Inflammatory macrophage (primary cell): ENCODE data around the gene MAS1L.
A peak's percentile ranks its signal among the peaks of the same experiment; 100 is the strongest.

Source experiments
- DNase-seq, 2 donors: peaks; one replicate each; pipeline ENCODE4 v3.0.0-alpha.2; 2020 to 2022

The MAS1L gene

DNA sequence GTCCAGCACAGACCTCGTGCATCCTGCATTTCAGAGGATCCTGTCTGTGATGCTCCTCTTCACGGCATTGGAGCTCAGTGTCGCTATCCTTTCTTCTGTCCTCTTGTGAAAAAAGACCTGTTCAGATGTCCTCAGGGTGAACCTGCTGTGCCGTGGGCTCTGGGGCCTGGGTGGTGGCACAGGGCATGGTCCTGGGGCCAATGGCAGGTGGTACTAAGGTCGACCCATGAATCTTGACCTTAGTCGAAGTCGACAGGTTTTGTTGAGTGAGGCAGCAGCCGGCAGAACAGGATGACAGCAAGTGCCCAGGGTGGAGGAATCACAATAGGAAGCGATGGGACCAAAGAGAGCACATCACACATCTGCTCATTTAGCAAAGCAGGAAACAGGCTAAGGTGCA lies 22.0 kb upstream of the MAS1L start:
- no peak for DNase-seq

- DNase-seq, result no peak
Measured at GRCh38 chr6:29509239-29509638, 21.5 kb upstream of the MAS1L start.

DNA sequence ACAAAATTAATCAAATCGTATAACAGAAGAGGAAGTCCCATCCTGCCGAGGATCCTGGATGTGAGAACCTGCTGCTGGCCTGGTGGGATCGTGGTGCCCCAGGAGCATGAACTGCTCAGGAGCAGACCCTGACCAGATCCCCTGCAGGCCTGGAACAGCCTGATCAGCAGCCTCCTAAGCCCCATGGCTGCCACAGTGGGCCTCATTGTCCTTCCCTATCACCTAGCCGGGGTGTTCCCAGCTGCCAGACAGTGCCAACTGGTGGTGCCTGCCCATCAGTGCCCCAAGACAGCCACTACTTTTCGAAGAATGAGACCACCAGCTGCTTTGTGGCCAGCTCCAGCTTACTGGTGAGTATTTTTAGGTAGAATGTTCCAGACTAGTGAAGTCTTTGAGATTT lies 19.6 kb upstream of the MAS1L start:
- DNase-seq, result no peak

- no peak for DNase-seq
Measured at GRCh38 chr6:29506446-29507067, 18.8 kb upstream of the MAS1L start.

- DNase-seq, result no peak
Measured at GRCh38 chr6:29505808-29506207, 18.1 kb upstream of the MAS1L start.

DNA sequence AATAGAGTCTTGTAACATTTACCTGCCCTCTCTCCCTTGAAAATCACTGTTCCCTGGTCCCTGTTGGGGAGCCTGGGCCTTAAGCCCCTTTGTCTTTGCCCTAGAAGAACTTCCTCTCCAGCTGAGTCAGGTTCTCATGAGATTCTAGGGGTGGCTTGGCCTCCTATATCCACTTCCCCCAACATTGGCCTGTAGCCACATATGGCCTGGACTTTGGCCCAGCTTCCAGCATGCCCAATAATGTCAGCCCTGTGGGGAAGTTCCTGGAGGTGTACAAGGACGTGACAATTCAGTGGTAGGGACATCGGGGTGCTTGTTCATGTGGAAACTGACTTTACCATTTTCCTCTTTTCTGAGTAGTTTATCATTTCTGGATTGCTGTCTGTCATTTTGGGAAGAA lies 17.2 kb upstream of the MAS1L start:
- peak in 1 of 2 donors; percentile 26 for DNase-seq

DNA sequence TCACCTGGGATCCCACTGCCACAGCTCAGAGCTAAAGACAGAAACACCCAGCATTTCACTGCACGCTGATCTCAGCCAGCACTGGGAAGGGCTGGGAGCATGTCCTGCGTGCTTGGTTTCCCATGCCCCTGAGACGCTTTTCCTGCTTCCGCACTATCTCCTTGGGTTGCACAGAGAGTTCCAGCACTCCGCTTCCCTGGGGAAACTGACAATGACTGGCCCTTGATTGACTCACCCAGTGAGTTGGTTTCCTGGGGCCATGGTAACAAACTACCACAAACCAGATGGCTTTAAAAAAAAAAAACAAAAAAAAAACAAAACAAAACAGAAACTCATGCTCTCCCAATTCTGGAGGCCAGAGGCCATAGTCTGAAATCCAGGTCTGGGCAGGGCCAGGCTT lies 14.8 kb upstream of the MAS1L start:
- DNase-seq, result no peak

- no peak for DNase-seq
Measured at GRCh38 chr6:29502181-29502580, 14.4 kb upstream of the MAS1L start.

GRCh38 chr6:29501106-29501505 lies 13.3 kb upstream of the MAS1L start:
- no peak for DNase-seq

- no peak for DNase-seq
Measured at GRCh38 chr6:29500594-29500993, 12.8 kb upstream of the MAS1L start.

GRCh38 chr6:29499704-29500103 lies 11.9 kb upstream of the MAS1L start:
- no peak for DNase-seq

- DNase-seq, result no peak
Measured at GRCh38 chr6:29496961-29497360, 9.2 kb upstream of the MAS1L start.

DNA sequence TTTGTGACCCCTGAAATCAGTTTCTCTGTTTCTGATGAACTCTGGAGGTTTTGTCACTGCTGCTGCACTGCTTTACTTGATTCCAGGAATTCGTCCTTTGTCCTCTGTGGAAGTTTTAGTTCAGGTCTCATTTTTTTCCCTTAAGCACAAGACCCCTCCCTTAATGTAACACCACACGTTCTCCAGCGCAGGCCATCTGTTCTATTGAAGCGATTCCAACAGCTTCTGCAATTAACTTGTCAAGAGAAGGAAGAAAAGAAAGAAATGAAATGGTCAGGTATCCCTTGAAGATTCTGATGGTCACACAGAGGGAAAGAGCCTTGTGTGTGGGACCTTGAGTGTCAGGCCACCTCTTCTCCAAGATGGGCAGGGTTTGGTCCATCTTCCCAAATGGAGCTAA lies 7.8 kb upstream of the MAS1L start:
- no peak for DNase-seq

GRCh38 chr6:29494131-29494530 lies 6.4 kb upstream of the MAS1L start:
- no peak for DNase-seq

DNA sequence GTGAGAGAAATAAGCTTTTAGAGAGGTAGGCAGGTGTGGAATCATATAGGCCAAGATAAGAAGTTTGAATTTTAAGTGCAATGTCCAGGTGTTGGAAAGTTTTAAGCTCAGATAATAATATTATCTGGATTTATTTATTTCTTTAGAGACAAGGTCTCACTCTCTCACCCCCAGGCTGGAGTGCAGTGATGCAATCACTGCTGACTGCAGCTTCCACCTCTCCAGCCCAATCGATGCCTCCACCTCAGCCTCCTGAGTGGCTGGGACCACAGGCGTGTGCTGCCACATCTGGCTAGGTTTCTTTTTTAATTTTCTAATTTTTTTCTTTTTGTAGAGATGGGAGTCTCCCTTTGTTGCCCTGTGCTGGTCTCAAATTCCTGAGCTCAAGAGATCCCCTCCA lies 5.5 kb upstream of the MAS1L start:
- DNase-seq, result no peak

DNA sequence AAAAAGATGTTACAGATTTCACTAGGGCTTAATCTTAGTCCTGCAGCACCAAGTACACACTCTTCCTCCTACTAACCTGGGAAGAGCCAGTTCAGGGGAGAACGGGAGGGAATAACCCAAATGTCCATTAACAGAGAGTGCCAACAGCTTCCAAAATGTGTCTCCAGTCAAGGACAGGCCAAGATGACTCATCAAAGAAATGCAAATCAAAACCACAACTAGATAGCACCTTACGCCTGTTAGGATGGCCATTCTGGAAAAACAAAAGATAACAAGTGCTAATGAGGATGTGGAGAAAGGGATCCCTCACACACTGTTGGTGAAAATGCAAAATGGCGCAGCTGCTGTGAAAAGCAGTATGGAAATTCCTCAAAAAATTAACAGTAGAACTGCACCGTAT lies 3.8 kb upstream of the MAS1L start:
- no peak for DNase-seq

DNA sequence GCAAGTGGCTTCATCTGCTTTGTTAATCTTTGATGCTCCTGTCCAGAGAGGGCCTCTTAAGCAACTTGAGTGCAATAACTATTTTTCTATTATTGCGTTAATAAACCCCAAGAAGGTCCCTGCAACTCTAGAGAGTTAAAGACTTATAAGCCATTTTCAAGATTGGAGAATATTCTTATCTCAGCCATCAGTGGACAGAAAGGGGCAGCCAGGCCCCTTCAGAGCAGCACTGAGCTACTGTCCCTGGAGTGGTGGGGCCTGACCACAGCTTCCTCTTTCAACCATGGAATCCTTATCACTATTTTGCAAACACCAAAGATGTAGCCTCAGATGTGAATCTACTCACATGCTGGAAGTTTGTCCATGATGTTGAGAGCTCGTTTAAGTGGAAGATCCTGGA lies 2.8 kb upstream of the MAS1L start:
- no peak for DNase-seq

DNA sequence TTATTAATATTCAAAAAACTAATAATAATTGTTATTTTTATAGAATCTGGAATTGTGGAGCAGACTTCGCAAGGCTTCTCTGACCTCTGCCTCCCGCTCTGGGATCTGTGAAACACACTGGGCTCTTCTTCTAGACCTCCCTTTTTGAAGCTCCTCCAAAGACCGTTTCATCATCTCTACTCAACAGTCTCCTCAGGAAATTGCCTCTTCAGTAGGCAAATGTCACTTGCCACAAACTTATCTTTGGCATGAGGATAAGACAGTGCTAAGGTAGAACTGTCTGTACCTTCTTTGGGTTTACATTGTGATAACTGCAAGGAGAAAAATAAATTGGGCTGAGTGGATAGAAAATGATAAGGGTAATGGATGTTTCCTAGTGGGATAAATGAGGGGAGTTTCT lies 2.3 kb upstream of the MAS1L start:
- no peak for DNase-seq

DNA sequence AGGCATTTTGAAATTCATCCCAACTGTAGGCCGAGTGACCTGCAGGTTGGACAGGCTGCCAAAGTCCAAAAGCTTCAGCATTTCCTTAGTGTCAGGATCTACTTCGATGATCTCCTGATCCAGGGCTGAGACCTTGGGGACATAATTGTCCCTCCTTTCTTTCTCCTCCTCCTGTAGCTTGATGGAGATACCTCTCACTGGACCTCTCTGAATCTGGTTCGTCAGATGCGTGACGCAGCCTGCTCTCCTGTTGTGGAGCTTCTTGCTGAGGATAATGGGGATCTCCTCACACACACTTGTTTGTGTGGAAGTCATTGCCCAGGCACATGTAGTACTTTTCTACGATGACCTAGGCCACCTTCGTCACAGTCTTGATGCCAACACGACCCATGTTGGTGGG lies 1.5 kb upstream of the MAS1L start:
- DNase-seq, result no peak

DNA sequence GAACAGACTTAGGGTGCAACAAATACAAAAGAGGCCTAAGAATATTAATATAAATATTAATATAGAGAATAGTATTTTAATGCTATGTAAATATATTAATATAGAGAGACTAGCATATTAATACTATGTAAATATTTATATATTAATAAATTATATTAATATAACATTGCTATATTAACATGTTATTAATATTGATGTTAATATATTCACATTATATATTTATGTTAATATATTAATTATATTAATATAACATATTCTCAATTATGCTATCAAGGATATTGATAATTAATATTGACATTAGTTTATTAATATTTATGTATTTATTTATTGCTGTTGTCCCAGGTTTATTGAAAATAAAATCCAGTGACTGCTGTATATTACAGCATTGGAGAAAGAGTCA lies 1.1 kb upstream of the MAS1L start:
- DNase-seq, result no peak

DNA sequence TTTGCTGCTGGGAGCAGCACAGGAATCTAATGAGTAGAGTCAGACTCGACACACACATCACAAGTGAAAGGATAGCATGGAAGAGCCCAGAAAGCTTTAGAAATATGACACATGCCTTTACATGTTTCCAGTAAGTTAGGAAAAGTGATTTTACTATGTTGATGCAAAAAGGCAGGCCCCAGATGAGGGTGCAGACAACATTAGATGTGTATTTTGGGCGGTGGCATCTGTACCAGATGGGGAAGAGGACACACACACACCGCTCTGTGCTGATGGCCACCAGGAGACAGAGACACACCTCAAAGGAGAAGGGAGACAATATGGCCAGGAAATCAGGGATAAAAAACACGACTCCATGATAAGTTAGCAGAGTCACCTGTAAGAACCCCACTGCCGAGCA lies 625 bp downstream of the MAS1L start:
- no peak for DNase-seq

- DNase-seq, result no peak
Measured at GRCh38 chr6:29486577-29486976, 1.2 kb downstream of the MAS1L start.

GRCh38 chr6:29483735-29484134 lies 4.0 kb downstream of the MAS1L start:
- no peak for DNase-seq

- no peak for DNase-seq
Measured at GRCh38 chr6:29483186-29483585, 4.6 kb downstream of the MAS1L start.

DNA sequence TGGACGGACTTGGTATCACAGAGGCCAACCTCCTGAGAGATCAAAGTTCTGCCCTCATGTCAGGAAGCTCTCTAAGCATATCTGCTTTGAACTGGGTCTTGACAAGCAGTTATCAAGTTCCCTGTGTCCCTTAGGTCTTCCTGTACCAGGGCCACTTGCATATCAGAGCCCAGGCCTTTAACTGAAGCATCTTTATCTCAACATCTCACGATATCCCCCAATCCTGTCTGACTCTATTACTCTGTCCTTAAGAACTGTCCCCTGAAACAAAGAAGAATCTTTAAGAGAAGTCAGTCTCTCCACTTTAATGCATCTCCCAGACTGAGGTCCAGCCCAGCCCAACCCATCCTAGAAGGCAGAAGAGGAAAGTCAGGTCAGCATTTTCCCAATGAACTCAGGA lies 8.2 kb downstream of the MAS1L start:
- no peak for DNase-seq

- no peak for DNase-seq
Measured at GRCh38 chr6:29478740-29479139, 9.0 kb downstream of the MAS1L start.
